Measurements from ENCODE around the gene CARNS1.

Gene CARNS1

DNA sequence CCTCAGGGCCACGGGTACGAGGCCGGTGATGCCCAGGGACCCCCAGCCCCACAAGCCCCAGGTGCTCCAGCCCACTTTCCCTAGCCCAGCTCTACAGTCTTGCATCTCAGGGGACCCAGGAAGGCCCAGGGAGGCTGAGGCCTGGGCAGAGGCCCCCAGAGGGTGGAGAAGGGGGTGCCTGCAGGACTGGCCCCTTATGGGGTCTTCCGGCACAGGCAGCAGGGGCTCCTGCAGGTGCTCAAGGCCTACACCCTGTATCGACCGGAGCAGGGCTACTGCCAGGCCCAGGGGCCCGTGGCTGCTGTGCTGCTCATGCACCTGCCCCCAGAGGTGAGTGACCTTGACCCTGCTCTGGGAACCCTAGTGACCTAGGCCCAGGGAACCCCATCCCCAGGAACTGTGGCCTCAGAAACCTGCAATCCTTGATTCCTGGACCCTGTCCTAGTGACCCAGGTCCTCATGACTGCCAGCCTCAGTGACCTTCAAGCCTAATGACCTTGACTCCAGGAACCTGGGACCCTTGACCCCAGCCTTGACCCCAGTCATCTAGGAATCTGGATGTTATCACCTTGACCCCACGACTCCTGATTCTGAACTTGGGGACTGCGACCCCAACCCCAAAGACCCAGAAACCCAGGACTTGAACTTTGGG is 9.7 kb upstream of the CARNS1 start:
- DNase-seq (ENCODE audit: low spot score), result no peak
- ChIA-PET CTCF (no interaction called here), POLR2A (ENCODE audit: low non-redundant PET) (interaction anchor here (0.7 kb wide), 1 partner anchor 51 kb away, joined by 3 read pairs; no protein-coding TSS in a partner anchor)
- TF ChIP-seq, protein P1, sequence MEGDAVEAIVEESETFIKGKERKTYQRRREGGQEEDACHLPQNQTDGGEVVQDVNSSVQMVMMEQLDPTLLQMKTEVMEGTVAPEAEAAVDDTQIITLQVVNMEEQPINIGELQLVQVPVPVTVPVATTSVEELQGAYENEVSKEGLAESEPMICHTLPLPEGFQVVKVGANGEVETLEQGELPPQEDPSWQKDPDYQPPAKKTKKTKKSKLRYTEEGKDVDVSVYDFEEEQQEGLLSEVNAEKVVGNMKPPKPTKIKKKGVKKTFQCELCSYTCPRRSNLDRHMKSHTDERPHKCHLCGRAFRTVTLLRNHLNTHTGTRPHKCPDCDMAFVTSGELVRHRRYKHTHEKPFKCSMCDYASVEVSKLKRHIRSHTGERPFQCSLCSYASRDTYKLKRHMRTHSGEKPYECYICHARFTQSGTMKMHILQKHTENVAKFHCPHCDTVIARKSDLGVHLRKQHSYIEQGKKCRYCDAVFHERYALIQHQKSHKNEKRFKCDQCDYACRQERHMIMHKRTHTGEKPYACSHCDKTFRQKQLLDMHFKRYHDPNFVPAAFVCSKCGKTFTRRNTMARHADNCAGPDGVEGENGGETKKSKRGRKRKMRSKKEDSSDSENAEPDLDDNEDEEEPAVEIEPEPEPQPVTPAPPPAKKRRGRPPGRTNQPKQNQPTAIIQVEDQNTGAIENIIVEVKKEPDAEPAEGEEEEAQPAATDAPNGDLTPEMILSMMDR (conservative IDR thresholded peaks at IDR 0.05; ENCODE audit: low read depth), result no peak
- no peak overlapping the region for H3K27ac ChIP-seq

DNA sequence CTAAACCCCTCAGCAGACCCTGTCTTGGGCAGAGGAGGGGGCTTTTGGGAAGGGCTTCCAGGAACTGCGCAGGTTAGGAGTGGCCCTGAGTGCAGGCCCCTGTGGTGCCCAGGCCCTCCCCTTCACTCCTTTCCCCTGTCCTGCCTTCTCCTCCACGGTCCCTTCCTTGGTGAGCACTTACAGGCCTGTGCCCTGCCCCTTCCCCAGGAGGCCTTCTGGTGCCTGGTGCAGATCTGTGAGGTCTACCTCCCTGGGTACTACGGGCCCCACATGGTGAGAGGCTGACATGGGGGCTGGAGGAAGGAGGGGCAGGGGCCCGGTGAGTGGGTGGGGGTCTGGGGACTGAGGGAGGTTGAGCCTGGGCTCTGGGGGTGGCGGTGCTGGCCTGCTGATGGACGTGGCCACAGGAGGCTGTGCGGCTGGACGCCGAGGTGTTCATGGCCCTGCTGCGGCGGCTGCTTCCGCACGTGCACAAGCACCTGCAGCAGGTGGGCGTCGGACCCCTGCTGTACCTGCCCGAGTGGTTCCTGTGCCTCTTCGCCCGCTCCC is 9.0 kb upstream of the CARNS1 start:
- CTCF ChIA-PET, result interaction anchor here (0.7 kb wide), 1 partner anchor 45 kb away, joined by 3 read pairs; no protein-coding TSS in a partner anchor
- POLR2A ChIA-PET (ENCODE audit: low non-redundant PET), result no interaction called here

DNA sequence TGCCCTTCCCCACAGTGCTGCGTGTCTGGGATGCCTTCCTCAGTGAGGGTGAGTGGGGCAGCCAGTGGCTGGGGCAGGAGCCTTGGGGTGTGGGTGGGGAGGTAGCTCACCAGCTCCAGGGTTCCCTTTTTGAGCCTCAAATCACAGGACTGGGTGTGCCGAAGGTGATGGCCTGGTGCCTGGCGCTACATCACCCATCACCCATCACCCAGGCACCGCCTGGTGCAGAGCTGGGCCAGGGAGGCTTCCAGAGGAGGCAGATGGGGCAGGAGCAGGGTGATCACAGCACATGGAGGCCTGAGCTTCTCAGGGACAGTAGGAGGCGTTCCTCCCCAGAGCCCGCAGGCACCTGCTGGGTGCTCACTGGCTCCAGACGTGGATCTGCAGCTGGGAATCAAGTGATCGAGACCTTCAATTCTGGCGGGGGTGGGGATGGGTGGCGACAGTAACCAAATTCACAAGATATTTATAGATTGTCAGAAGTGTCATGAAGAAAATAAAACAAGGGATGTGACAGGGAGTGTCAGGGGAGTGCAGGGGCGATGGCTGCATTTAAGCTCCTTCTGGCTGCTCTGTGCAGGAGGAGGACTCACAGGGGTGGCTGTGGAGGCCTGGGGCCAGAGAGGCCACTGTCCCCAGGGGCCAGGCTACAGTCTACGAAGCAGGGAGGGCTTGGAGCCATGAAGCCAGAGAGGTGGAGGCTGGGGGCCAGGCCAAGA is 8.3 kb upstream of the CARNS1 start:
- ChIA-PET CTCF (interaction anchor here (0.7 kb wide), 1 partner anchor 45 kb away, joined by 3 read pairs; no protein-coding TSS in a partner anchor), POLR2A (ENCODE audit: low non-redundant PET) (interaction anchor here (0.6 kb wide), 1 partner anchor 174 kb away, joined by 7 read pairs; no protein-coding TSS in a partner anchor)
- TF ChIP-seq, protein P1 (conservative IDR thresholded peaks at IDR 0.05; ENCODE audit: low read depth), result no peak
- H3K27ac ChIP-seq, result 0 out of 2 replicates have a peak overlapping the region, but pooled peaks have one; percentile 2
- no peak for DNase-seq (ENCODE audit: low spot score)

More for the DNA sequence above, 9.0 kb upstream of the CARNS1 start:
- 0 out of 2 replicates have a peak overlapping the region, but pooled peaks have one; percentile 2 for H3K27ac ChIP-seq
- no peak for DNase-seq (ENCODE audit: low spot score)
- TF ChIP-seq, protein P1 (conservative IDR thresholded peaks at IDR 0.05; ENCODE audit: low read depth), result no peak

- ChIA-PET POLR2A (ENCODE audit: low non-redundant PET) (no interaction called here), CTCF (no interaction called here)
- no peak overlapping the region for H3K27ac ChIP-seq
- TF ChIP-seq, protein P1 (conservative IDR thresholded peaks at IDR 0.05; ENCODE audit: low read depth), result no peak
- no peak for DNase-seq (ENCODE audit: low spot score)
Measured at GRCh38 chr11:67407688-67408163, 7.8 kb upstream of the CARNS1 start.

GRCh38 chr11:67408437-67409200 is 6.9 kb upstream of the CARNS1 start:
- POLR2A ChIA-PET (ENCODE audit: low non-redundant PET), result no interaction called here
- TF ChIP-seq, protein P1 (conservative IDR thresholded peaks at IDR 0.05; ENCODE audit: low read depth), result no peak
- CTCF ChIA-PET, result no interaction called here
- no peak for DNase-seq (ENCODE audit: low spot score)
- no peak overlapping the region for H3K27ac ChIP-seq

GRCh38 chr11:67409261-67409666 is 6.2 kb upstream of the CARNS1 start:
- TF ChIP-seq, protein P1 (conservative IDR thresholded peaks at IDR 0.05; ENCODE audit: low read depth), result no peak
- POLR2A ChIA-PET (ENCODE audit: low non-redundant PET), result no interaction called here
- DNase-seq (ENCODE audit: low spot score), result no peak

More at GRCh38 chr11:67409261-67409666, 6.2 kb upstream of the CARNS1 start:
- no peak overlapping the region for H3K27ac ChIP-seq
- CTCF ChIA-PET, result no interaction called here
